Activated T-helper 9 cell treated with anti-CD3 and anti-CD28 coated beads, Interleukin-2, amount 50 U/mL, for 16 hours (primary cell): ENCODE results near the gene DENND4C.
"Not testable (repeated sequence)": the region's sequence is repeated elsewhere in the genome, so short reads cannot be mapped to it uniquely, and the experiment has no call there.

Experiments
- DNase-seq: peaks from one replicate; pipeline ENCODE4 v3.0.0-alpha.2; 2020; ENCODE audit warnings: low read depth

The DENND4C gene

GRCh38 chr9:19410195-19410503, 179.7 kb downstream of the DENND4C start:
- DNase-seq: no peak

GRCh38 chr9:19410594-19410993, 180.1 kb downstream of the DENND4C start:
- no peak for DNase-seq

GRCh38 chr9:19411316-19411715, 180.8 kb downstream of the DENND4C start:
- DNase-seq: no peak

- not testable (repeated sequence) for DNase-seq
Measured at GRCh38 chr9:19413456-19413855, 183.0 kb downstream of the DENND4C start.

- no peak for DNase-seq
Measured at GRCh38 chr9:19416143-19416542, 185.7 kb downstream of the DENND4C start.

GRCh38 chr9:19420877-19421276, 190.4 kb downstream of the DENND4C start:
- DNase-seq: no peak
